ENCODE results near the gene GPR61.

GPR61 gene

DNA sequence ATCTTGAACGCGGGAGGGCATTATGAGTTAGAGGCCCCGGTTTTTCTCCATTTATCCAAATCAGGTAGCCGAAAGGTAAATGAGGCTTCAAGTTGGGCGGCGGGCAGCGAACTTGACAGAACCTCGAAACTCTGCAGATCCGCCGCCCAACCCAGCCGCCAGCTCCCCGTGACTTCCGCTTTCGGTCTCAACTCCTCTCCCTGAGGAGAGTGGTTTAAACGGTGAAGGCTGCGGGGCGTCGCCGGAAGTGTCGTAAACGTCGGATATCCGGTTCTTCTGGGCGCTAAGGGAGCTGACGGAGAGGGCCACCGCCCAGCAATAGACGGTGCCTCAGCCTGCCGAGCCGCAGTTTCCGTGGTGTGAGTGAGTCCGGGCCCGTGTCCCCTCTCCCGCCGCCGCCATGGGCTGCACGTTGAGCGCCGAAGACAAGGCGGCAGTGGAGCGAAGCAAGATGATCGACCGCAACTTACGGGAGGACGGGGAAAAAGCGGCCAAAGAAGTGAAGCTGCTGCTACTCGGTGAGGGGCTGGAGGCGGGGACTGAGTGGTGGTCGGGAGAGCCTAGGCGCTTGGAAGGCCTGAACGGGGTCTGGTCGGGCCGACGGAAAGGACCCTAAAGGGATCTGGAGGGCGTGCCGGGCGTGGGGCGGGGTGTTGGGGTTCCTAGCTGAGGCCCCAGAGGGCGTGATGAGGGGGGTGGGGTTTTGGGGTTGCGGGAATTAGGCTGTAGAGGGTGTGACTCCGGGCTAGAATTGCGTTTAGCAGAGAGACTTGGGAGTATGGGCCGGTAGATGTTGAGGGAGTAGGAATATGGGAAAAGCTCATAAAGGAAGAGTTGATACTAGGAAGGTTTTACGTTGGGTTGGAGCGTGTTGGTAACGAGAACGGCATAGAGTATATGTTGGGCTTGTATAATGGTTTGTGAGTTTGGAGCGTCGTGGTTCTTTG is 8.9 kb downstream of the GPR61 start, which contains the start of gene GNAI3 (continued):
- TF ChIP-seq ZNF48 (tag by site-specific recombination; IDR thresholded peaks at IDR 0.05) (no peak), ZNF76 (tag by site-specific recombination; IDR thresholded peaks at IDR 0.05; ENCODE audit: borderline replicate concordance, low read depth) (peak; percentile 73), ZBTB1 (tag by site-specific recombination; IDR thresholded peaks at IDR 0.05) (no peak), ZNF2 (tag by site-specific recombination; IDR thresholded peaks at IDR 0.05) (peak; percentile 83), ZNF37A (tag by site-specific recombination; IDR thresholded peaks at IDR 0.05) (no peak), ZNF366 (tag by site-specific recombination; conservative IDR thresholded peaks at IDR 0.05) (no peak), ZNF677 (tag by site-specific recombination; IDR thresholded peaks at IDR 0.05) (no peak), ZNF19 (tag by site-specific recombination; IDR thresholded peaks at IDR 0.05; ENCODE audit: low read depth) (no peak), ZNF791 (tag by site-specific recombination; IDR thresholded peaks at IDR 0.05) (no peak), SP3 (tag by site-specific recombination; IDR thresholded peaks at IDR 0.05) (peak; percentile 83), GLI4 (tag by site-specific recombination; IDR thresholded peaks at IDR 0.05) (no peak), ZNF626 (tag by site-specific recombination; IDR thresholded peaks at IDR 0.05) (no peak), EGR2 (tag by site-specific recombination; IDR thresholded peaks at IDR 0.05; ENCODE audit: low read depth) (no peak), ZNF324 (tag by site-specific recombination; IDR thresholded peaks at IDR 0.05) (no peak), ZNF660 (tag by site-specific recombination; IDR thresholded peaks at IDR 0.05) (no peak), PRDM1 (tag by site-specific recombination; IDR thresholded peaks at IDR 0.05) (peak; percentile 97), HOXA7 (CRISPR knock-in tag; IDR thresholded peaks at IDR 0.05; ENCODE audit: borderline replicate concordance) (0 out of 2 replicates have a peak, but pooled peaks have one; percentile 32), ZNF140 (tag by site-specific recombination; IDR thresholded peaks at IDR 0.05) (no peak), ZNF473 (tag by site-specific recombination; IDR thresholded peaks at IDR 0.05) (no peak), BCL11B (tag by site-specific recombination; IDR thresholded peaks at IDR 0.05; ENCODE audit: low read depth) (no peak), ZNF596 (tag by site-specific recombination; IDR thresholded peaks at IDR 0.05) (no peak), ZNF623 (tag by site-specific recombination; IDR thresholded peaks at IDR 0.05) (no peak), OSR2 (tag by site-specific recombination; IDR thresholded peaks at IDR 0.05) (no peak)
- TF ChIP-seq, protein P1, sequence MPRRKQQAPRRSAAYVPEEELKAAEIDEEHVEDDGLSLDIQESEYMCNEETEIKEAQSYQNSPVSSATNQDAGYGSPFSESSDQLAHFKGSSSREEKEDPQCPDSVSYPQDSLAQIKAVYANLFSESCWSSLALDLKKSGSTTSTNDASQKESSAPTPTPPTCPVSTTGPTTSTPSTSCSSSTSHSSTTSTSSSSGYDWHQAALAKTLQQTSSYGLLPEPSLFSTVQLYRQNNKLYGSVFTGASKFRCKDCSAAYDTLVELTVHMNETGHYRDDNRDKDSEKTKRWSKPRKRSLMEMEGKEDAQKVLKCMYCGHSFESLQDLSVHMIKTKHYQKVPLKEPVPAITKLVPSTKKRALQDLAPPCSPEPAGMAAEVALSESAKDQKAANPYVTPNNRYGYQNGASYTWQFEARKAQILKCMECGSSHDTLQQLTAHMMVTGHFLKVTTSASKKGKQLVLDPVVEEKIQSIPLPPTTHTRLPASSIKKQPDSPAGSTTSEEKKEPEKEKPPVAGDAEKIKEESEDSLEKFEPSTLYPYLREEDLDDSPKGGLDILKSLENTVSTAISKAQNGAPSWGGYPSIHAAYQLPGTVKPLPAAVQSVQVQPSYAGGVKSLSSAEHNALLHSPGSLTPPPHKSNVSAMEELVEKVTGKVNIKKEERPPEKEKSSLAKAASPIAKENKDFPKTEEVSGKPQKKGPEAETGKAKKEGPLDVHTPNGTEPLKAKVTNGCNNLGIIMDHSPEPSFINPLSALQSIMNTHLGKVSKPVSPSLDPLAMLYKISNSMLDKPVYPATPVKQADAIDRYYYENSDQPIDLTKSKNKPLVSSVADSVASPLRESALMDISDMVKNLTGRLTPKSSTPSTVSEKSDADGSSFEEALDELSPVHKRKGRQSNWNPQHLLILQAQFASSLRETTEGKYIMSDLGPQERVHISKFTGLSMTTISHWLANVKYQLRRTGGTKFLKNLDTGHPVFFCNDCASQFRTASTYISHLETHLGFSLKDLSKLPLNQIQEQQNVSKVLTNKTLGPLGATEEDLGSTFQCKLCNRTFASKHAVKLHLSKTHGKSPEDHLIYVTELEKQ (tag by site-specific recombination; IDR thresholded peaks at IDR 0.05; ENCODE audit: borderline replicate concordance): no peak
- TF ChIP-seq, protein P2, sequence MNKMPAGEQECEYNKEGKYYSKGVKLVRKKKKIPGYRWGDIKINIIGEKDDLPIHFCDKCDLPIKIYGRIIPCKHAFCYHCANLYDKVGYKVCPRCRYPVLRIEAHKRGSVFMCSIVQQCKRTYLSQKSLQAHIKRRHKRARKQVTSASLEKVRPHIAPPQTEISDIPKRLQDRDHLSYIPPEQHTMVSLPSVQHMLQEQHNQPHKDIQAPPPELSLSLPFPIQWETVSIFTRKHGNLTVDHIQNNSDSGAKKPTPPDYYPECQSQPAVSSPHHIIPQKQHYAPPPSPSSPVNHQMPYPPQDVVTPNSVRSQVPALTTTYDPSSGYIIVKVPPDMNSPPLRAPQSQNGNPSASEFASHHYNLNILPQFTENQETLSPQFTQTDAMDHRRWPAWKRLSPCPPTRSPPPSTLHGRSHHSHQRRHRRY (tag by site-specific recombination; IDR thresholded peaks at IDR 0.05): no peak
- TF ChIP-seq, protein P3, sequence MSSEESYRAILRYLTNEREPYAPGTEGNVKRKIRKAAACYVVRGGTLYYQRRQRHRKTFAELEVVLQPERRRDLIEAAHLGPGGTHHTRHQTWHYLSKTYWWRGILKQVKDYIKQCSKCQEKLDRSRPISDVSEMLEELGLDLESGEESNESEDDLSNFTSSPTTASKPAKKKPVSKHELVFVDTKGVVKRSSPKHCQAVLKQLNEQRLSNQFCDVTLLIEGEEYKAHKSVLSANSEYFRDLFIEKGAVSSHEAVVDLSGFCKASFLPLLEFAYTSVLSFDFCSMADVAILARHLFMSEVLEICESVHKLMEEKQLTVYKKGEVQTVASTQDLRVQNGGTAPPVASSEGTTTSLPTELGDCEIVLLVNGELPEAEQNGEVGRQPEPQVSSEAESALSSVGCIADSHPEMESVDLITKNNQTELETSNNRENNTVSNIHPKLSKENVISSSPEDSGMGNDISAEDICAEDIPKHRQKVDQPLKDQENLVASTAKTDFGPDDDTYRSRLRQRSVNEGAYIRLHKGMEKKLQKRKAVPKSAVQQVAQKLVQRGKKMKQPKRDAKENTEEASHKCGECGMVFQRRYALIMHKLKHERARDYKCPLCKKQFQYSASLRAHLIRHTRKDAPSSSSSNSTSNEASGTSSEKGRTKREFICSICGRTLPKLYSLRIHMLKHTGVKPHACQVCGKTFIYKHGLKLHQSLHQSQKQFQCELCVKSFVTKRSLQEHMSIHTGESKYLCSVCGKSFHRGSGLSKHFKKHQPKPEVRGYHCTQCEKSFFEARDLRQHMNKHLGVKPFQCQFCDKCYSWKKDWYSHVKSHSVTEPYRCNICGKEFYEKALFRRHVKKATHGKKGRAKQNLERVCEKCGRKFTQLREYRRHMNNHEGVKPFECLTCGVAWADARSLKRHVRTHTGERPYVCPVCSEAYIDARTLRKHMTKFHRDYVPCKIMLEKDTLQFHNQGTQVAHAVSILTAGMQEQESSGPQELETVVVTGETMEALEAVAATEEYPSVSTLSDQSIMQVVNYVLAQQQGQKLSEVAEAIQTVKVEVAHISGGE (tag by site-specific recombination; conservative IDR thresholded peaks at IDR 0.05; ENCODE audit: low read depth): peak; percentile 95
- TF ChIP-seq, protein P4, sequence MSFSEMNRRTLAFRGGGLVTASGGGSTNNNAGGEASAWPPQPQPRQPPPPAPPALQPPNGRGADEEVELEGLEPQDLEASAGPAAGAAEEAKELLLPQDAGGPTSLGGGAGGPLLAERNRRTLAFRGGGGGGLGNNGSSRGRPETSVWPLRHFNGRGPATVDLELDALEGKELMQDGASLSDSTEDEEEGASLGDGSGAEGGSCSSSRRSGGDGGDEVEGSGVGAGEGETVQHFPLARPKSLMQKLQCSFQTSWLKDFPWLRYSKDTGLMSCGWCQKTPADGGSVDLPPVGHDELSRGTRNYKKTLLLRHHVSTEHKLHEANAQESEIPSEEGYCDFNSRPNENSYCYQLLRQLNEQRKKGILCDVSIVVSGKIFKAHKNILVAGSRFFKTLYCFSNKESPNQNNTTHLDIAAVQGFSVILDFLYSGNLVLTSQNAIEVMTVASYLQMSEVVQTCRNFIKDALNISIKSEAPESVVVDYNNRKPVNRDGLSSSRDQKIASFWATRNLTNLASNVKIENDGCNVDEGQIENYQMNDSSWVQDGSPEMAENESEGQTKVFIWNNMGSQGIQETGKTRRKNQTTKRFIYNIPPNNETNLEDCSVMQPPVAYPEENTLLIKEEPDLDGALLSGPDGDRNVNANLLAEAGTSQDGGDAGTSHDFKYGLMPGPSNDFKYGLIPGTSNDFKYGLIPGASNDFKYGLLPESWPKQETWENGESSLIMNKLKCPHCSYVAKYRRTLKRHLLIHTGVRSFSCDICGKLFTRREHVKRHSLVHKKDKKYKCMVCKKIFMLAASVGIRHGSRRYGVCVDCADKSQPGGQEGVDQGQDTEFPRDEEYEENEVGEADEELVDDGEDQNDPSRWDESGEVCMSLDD (tag by site-specific recombination; IDR thresholded peaks at IDR 0.05): no peak; the same call in 1 of the 2 replicates
- TF ChIP-seq, protein P5, sequence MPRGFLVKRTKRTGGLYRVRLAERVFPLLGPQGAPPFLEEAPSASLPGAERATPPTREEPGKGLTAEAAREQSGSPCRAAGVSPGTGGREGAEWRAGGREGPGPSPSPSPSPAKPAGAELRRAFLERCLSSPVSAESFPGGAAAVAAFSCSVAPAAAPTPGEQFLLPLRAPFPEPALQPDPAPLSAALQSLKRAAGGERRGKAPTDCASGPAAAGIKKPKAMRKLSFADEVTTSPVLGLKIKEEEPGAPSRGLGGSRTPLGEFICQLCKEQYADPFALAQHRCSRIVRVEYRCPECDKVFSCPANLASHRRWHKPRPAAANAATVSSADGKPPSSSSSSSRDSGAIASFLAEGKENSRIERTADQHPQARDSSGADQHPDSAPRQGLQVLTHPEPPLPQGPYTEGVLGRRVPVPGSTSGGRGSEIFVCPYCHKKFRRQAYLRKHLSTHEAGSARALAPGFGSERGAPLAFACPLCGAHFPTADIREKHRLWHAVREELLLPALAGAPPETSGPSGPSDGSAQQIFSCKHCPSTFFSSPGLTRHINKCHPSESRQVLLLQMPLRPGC (tag by site-specific recombination; IDR thresholded peaks at IDR 0.05): no peak
